Testis (tissue), 3 donors: ENCODE measurements around the gene SCNN1B. TPM values are rescaled to one million over a fixed set of nuclear protein-coding genes. Genes with fewer than 3 reads are reported as not detected.
"Not testable (repeated sequence)": the region's sequence is repeated elsewhere in the genome, so short reads cannot be mapped to it uniquely, and the experiment has no call there.

Experiments
- DNase-seq: peaks from one replicate; pipeline ENCODE4 v3.0.0-alpha.2; 2019
- H3K27ac ChIP-seq, 2 donors: fragments of 200-600 bp; sonication (generic); one replicate each; pipeline ENCODE4 v1.5.1; 2019
- H3K27me3 ChIP-seq: fragments of 200-600 bp; sonication (generic); one replicate; pipeline ENCODE4 v1.5.1; 2019
- H3K36me3 ChIP-seq: fragments of 200-600 bp; sonication (generic); one replicate; pipeline ENCODE4 v1.5.1; 2017; ENCODE audit warnings: low read depth; ENCODE audit errors: missing control alignments
- H3K4me1 ChIP-seq: fragments of 200-600 bp; sonication (generic); one replicate; pipeline ENCODE4 v1.5.1; 2019
- H3K4me3 ChIP-seq, 2 donors: fragments of 200-600 bp; sonication (generic); one replicate each; pipeline ENCODE4 v1.5.1; 2017 to 2019
- H3K9me3 ChIP-seq: fragments of 200-600 bp; sonication (generic); one replicate; pipeline ENCODE4 v1.5.1; 2017
- CTCF ChIP-seq, 3 experiments: fragments of 450-650 bp in 2 of 3; fragments of 200-600 bp in 1 of 3; sonication (generic) in 1 of 3; IDR thresholded peaks; one replicate each; pipeline ENCODE4 v1.5.1; 2016 to 2019; ENCODE audit warnings: antibody characterized with exemption in 3 of 3, mild to moderate bottlenecking in 2 of 3, moderate library complexity in 1 of 3
- POLR2A ChIP-seq: fragments of 450-650 bp; IDR thresholded peaks from one replicate; pipeline ENCODE4 v1.6.1; 2017; ENCODE audit warnings: antibody characterized with exemption, mild to moderate bottlenecking, moderate library complexity
- WGBS, 2 donors: methylation state at CpG; one replicate each; pipeline ENCODE4 v1.1.5; 2018; 5-methylcytosine and 5-hydroxymethylcytosine counted together
- intact Hi-C: fragments of 100-400 bp; cut with DNase I; formaldehyde crosslinking; loops from one replicate; pipeline ENCODE4 v1.15.1; 2023; ENCODE audit warnings: low total_unique reads
- polyA plus RNA-seq: library from polyadenylated mRNA; stranded (reverse); fragments of 350-450 nt; fragmentation: Illumina TruSeq; extraction: RNeasy Lipid Tissue Mini Kit (QIAGEN cat#74804); gene quantifications from one replicate; pipeline ENCODE4 v1.2.3, GENCODE V29; 2014; ENCODE audit warnings: low read depth, low replicate concordance; ENCODE audit not compliant: insufficient read depth
- total RNA-seq, 2 donors: library from RNA; depleted of rRNA; stranded (reverse); fragments of >200 nt; gene quantifications; one replicate each; pipeline ENCODE4 v1.2.3, GENCODE V29; 2016

Gene SCNN1B
- total and polyA plus RNA-seq, 3 donors from 2014 or later = 0.31 to 1.1 (median 0.55) TPM

GRCh38 chr16:23388786-23389185, 86.7 kb downstream of the SCNN1B start:
- H3K36me3 ChIP-seq = no peaks in the 10 kb centered on the region
- H3K4me1 ChIP-seq = no peaks in the 10 kb centered on the region
- no peaks in the 10 kb centered on the region for H3K9me3 ChIP-seq
- H3K27ac ChIP-seq = no peak overlapping the region
- TF ChIP-seq POLR2A (no peak), CTCF (IDR thresholded peaks at IDR 0.05) (no peak)
- DNase-seq = no peak
- H3K4me3 ChIP-seq = no peak overlapping the region
- 64 to 91% methylated on average over 4 to 15 of the region's 15 CpGs for WGBS, 2 donors
- intact Hi-C loops = no loop called here
- no peaks in the 10 kb centered on the region for H3K27me3 ChIP-seq

- 86 to 92% methylated on average over 5 of the region's 5 CpGs for WGBS, 2 donors
- no peak overlapping the region for H3K4me3 ChIP-seq
These were observed 87.1 kb downstream of the SCNN1B start for GRCh38 chr16:23389201-23389600.

GRCh38 chr16:23389936-23390335, 87.8 kb downstream of the SCNN1B start:
- H3K9me3 ChIP-seq, H3K4me1 ChIP-seq, H3K36me3 ChIP-seq, H3K27ac ChIP-seq, intact Hi-C loops, H3K4me3 ChIP-seq, H3K27me3 ChIP-seq, DNase-seq: not testable (repeated sequence)
- 93 to 98% methylated on average over 8 of the region's 8 CpGs for WGBS, 2 donors

More at GRCh38 chr16:23389201-23389600, 87.1 kb downstream of the SCNN1B start:
- no peak for TF ChIP-seq POLR2A
- no peak for TF ChIP-seq CTCF (IDR thresholded peaks at IDR 0.05)
- H3K27me3 ChIP-seq = no peaks in the 10 kb centered on the region
- no peaks in the 10 kb centered on the region for H3K9me3 ChIP-seq
- no peaks in the 10 kb centered on the region for H3K4me1 ChIP-seq
- intact Hi-C loops = no loop called here
- no peaks in the 10 kb centered on the region for H3K36me3 ChIP-seq
- no peak for DNase-seq
- H3K27ac ChIP-seq = no peak overlapping the region

GRCh38 chr16:23391381-23392222, 89.5 kb downstream of the SCNN1B start:
- Histone ChIP-seq H3K4me3 (no peak overlapping the region), H3K4me1 (no peaks in the 10 kb centered on the region), H3K27ac (no peak overlapping the region), H3K36me3 (no peaks in the 10 kb centered on the region), H3K9me3 (no peaks in the 10 kb centered on the region), H3K27me3 (no peaks in the 10 kb centered on the region)
- no peak for TF ChIP-seq POLR2A
- TF ChIP-seq CTCF (IDR thresholded peaks at IDR 0.05) = no peak
- 85 to 93% methylated on average over 17 of the region's 17 CpGs for WGBS, 2 donors
- DNase-seq = no peak
- intact Hi-C loops = no loop called here

- TF ChIP-seq CTCF (IDR thresholded peaks at IDR 0.05) (no peak), POLR2A (no peak)
- 93 to 94% methylated on average over 6 of the region's 6 CpGs for WGBS, 2 donors
- H3K27ac ChIP-seq = no peak overlapping the region
- H3K9me3 ChIP-seq = no peaks in the 10 kb centered on the region
- H3K27me3 ChIP-seq = no peaks in the 10 kb centered on the region
- no peak overlapping the region for H3K4me3 ChIP-seq
- intact Hi-C loops = no loop called here
- H3K4me1 ChIP-seq = no peaks in the 10 kb centered on the region
- no peaks in the 10 kb centered on the region for H3K36me3 ChIP-seq
- DNase-seq = no peak
These were observed 90.1 kb downstream of the SCNN1B start for GRCh38 chr16:23392223-23392600.
